HG03139 (cell line): ENCODE results near the gene PSMB10.
"Not testable (repeated sequence)": the region's sequence is repeated elsewhere in the genome, so short reads cannot be mapped to it uniquely, and the experiment has no call there.

ENCODE experiments used
- ATAC-seq: cut with Tn5 transposase; IDR thresholded peaks from one replicate; pipeline ENCODE4 v1.9.1; 2021; ENCODE audit not compliant: unreplicated experiment

Gene PSMB10

DNA sequence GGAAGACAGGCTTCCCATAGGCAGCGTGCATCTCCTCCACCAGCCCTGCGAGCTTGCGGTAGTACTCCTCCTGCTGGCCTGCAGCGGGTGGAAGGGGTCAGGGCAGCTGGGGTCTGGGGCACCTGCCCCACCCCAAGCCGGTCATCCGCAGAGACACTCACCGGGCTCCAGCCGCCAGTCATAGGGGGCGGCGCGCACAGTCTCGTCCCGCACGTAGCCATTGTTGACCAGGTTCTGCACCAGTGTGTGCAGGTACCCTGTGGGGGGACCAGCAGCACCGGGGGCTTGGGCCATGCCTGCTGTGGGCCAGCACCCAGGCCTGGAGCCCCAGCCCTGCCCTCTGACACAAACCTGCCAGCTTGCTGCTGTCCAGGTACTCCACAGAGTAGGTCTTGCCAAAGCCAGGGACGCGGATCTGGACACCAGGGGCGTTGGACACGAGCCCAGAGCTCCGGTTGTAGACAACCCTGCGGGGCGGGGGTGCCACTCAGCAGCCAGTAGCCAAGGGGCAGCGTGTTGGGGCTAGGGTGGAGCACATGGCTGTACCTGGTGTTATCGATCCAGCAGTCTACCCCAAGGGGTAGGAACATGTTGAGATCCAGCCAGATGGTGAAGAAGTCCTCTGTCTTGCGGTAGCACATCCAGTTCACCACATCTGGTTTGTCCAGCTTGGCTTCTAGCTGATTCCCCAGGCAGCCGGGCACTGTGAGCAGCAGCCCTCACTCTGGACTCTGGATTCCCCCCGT lies 6.0 kb upstream of the PSMB10 start:
- ATAC-seq: no peak

DNA sequence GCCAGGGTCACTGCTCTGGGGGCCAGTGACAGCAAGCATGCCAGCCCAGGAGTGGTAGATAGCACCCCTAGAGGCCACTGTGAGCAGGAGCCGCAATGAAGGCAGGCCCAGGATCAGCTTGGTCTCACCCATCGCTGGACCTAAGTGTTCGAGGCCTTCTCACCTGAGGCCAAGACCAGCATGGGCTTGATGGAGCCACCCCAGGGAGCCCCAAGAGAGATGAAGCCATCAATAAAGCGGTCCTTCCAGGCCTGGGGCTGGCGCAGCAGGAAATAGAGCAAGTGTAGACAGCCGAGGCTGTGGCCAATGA lies 5.5 kb upstream of the PSMB10 start:
- ATAC-seq: no peak

DNA sequence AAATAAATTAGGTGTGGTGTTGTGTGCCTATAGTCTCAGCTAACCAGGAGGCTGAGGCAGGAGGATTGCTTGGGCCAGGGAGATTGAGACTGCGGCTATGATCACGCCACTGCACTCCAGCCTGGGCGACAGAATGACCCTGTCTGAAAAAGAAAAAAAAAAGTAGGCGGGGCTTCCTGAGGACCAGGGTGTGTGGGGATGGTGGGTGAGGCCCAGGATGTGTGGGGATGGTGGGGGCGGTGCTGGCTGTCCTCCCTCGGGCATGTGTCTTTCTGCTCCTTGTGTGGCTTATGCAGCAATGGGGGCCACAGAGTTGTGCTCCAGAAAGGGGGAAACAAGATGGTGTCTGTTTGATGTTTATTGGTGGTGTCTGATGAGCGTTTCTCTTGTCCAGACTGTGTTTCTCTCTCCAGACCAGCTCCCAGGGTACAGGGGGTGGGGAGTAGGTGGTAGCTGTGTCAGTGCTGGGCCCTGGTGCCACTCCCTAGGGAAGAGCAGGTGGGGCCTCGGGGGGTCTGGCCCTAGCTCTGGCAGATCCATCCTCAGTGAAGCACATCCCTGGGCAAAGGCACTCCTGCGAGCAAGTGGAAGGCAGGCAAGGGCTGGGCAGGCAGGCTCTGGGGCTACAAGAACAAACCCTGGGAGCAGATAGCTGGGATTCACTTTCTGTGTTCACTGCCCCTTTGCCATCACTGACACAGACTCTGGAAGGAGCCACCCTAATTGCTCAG lies 5.0 kb upstream of the PSMB10 start:
- ATAC-seq: no peak

DNA sequence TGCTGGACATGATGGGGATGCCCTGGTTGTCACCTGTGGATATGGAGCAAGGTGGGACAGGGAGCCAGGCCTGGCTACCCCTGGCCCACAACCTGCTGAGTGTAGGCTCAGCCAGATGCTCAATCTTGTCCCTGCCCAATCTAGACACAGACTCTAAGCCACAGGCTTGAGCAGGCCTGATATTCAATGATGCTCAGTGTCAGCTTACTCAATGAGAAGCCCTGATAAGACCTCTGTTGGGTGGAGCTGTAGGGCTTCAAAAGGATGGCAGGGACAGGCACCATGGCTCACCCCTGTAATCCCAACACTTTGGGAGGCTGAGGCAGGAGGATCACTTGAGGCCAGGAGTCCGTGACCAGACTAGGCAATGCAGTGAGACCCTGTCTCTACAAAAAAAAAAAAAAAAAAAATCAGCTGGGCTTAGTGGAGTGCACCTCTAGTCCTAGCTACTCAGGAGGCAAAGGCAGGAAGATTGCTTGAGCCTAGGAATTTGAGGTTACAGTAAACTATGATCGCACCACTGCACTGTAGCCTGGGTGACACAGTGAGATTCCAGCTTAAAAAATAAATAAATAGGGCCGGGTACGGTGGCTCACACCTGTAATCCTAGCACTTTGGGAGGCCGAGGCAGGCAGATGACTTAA lies 3.9 kb upstream of the PSMB10 start:
- ATAC-seq: no peak

DNA sequence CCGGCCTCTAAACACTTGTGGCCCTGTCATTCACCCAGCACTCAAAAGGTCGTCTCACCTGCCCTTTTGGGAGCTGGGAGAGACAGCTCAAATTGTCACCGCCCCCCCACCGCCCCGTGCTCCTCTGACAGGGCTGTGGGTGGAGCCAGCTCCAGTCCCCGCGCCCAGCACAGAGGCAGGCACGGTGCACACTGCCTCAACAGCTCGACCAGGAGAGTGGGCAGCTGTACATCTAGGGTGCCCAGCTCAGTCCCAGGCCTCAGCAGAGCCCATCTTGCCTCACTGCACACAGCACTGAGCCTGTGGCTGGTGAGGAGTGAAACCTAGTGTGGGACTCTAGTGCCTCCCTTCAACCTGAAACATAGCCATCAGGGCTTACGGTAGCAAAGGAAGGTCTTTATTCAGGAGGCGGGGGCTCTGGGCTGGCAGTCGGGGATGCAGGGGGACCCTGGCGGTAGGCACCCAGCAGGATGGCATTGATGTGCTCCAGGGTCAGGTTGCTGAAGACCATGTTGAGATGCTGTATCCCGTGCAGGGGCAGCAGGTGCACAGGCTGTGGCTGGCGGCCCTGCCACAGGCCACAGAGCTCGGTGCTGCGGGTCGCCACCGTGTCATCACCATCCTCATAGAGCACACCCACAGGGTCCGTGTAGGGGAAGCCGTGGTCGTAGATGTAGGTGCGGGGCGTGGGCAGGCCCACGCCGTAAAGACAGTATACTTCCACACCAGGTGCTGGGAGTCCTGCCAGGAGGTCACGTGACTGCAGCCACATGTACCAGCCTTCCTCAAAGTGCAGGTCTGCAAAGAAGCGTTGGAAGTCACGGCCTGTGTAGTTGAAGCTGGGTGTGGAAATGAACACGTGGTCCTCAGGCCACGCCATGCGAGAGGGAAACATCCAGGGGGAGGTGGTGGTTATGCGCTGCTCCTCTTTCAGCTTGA lies 3.1 kb upstream of the PSMB10 start:
- no peak for ATAC-seq

DNA sequence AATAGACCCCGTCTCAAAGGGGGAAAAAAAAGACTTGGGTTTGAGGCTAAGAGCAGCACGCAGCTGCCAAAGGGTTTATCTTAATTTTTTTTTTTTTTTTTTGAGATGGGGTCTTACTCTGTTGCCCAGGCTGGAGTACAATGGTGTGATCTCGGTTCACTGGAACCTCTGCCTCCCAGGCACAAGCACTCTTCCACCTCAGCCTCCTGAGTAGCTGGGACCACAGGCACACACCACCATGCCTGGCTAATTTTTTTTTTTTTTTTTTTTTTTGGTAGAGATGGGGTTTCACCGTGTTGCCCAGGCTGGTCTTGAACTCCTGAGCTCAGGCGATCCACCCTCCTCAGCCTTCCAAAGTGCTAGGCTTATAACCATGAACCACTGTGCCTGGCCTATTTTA lies 1.1 kb upstream of the PSMB10 start:
- not testable (repeated sequence) for ATAC-seq

DNA sequence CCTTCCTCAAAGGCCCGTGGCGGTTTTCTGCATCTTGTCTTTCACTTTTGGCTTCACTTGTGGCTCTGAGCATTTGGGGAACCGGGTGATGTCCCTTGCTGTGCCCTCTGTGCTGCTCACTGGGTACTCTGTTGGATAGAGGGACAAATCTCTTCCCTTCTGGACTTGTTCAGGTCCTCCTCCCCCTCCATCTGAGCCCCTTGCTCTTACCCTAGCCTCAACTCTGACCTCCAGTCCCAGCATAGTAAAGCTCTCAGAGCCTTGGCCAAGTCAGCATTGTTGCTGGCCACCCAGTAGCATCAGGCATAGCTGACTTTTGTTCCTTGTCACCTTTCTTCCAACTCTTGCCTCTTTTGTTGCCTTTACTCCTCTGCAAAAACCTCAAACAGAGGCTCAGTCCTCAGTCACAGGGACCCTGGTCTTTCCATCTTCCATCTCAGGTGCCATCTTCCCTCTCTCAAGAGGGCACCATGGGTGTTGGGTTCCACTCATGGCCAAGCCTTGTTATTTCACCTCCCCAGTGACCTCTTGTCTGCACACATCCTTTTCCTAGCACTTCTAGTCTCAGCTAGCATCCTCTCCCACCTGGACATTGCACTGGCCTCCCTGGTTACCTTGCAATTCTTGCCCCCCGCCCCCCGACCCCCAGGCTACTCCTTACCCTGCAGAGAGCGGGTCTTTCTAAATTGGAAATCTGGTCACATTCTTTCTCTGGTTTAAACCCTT lies 393 bp upstream of the PSMB10 start:
- ATAC-seq: no peak

DNA sequence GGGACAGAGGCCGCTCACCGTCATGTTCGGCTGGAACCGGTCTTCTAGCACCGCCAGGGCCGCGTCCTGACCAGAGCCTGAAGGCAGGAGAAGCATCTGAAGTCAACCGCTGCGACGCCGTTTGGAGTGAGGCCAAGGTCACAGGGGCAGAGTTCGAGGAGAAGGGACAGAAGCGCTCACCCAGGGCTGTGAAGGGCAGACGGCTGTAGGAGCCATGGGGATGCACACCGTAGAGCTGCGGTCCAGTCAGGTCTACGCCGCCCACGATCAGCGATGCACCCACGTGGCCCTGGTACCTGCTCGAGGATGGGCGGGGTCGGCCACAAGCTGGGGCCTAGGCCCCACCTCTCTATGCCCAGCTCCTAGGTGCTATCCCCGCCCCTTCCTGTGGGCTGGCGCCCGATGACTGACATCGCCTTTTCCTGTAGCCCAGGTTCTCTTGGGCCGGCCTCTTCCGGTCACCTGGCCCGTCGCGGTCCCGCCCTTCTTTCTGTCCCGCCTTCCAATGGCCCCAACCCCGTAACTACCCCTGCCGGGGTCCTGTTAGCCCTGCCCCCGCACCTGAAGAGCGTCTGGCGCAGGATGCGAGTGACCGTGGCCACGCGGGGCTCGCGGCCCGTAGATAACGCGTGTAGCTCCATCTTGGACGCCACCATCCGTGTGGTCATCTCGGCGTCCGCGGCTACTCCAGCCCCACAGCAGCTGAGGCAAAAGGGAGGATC lies 1.1 kb downstream of the PSMB10 start:
- peak; percentile 83 for ATAC-seq

DNA sequence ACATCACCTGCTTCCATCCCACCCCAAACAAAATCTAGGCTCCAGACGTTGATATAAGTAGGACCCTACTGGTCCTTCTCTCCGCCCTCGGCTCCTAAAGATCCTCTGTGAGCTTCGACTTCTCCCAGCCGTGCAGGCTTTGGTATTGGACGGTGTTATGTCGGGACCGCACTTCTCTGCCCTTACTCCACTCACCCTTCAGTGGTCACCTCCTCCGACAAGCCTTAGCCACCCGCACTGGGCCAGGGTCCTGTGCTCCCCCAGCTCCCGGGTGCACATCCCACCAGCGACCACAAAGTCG lies 1.6 kb downstream of the PSMB10 start:
- ATAC-seq: no peak

DNA sequence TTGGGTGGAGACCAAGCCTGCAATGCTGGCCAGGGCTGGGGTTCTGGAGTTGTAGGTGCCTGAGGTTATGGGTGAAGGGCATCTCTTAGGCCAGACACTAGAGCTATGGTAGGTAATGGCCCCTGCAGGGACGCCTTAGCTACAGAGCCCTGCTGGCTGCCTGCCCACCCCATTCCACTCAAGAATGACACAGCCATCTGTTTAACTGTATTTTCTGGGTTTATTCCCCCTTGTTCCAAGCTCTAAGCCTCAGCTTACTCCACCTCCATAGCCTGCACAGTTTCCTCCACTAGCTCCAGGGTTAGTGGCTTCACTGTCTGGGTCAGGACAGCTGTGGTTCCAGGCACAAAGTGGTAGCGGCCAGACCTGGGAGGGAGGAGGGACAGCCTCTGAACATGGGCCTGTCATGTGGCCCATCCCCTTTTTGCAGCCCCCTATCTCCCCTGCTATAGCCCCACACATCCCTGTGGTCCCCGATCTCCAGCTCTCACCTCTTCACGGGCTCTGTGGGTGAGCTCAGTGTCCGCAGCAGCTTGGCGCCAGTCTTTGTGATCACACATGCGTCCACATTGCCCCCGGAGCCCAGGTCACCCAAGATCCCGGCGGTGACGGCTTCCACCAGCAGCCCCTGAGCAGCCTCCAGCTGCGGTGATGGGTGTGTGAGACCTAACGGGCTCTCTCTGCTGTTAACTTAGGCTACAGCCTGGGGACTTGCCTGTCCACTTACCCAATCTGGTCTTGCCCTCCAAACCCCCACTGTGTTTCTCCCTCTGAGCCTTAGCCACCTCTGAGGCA lies 2.1 kb downstream of the PSMB10 start:
- no peak for ATAC-seq

DNA sequence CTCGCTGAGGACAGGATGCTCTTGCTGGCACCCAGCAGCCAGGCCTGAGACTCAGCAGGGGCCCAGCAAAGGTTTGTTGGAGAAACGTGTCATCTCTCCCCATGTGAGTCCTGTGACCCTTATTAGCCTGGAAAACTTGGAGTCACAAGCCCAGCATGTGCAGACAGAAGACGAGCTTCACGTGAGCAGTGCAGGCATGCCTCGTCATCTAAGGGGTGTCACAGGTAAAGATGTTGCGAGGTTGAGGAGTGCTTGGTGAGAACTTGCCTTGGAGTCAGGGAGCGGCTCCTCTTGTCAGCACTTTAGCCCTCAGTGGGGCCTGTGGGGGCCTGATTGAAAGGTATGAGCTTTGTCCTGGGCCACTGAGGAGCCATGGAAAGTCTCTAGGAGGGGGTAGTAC lies 2.8 kb downstream of the PSMB10 start:
- ATAC-seq: no peak

DNA sequence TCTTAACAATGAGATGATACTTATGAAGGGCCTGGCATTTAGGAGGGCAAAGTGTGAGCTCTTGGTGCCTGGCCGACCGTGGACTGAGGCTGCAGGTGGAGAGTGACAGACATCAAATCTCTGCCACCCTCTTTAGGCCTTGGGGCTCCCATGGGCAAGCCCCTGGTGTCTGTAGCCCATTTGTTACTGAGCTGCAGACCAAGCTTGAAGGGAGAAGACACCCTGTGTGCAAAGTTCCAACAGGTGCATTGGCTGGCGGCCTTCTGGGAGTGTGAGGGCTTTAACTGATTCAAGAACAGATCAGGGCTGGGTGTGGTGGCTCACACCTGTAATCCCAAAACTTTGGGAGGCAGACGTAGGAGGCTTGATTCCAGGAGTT lies 4.2 kb downstream of the PSMB10 start:
- ATAC-seq: no peak

DNA sequence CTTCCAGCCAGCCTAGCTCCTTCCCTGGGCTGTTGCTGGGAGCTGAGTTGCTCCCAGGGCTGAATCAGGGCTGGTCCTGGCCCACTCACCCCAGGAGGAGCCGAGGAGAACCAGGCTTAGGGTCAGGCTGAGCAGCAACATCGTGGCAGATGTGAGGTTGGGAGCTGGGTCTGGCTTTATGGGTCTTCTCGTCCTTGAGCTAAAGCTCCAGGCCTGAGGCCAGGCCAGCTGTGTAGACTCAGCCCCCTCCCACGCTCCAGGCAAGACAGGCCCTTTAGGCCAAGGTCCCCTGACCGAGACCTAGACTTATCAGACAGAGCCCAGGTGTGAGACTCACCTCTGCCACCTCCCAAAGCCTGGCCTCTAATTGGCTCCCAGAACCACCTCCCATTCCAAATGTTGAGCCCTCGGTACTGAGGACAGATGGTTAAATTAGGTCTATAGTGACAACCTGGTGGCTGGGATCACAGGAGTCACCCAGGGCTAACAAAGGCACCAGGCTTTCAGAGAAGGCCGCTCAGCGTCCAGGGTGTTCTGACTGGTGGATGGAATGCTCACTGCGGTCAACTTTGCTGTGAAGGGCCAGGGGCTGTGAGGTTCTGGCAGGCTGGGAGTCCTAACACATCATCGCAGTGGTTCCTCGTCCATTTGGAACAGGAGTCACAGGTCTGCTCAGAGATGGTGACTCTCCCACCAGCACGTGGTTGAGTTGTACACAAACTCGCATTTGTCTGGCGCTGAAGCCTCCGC lies 4.8 kb downstream of the PSMB10 start, which contains the start of gene CTRL:
Gene CTRL, minus strand, starts transcription at position 151 of the 750 bp plus-strand sequence. Its CDS starts 10 bp downstream, at position 141.
- no peak for ATAC-seq

DNA sequence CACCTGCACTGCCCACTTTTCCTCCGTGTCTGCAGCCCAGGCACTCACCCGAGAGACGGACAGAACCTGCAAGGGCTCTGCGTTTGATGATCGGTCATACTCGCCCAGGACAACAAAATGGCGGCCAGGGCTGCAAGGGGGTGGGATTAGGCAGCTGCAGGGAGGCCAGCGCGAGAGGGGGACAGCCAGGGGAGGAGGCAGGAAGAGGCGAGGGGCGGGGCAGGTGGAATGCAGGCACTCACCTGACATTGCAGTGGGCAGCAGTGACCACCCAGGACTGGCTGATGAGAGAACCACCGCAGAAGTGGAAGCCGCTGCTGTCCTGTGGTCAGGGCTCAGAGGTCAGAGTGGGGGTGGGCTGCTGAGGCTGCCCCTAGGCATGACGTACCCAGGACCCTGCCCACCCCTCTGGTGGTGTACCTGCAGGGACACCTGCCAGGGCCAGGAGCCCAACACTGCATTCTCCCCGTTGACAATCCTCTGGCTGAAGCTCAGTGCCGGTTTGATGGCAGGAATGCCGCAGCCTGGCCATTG lies 5.9 kb downstream of the PSMB10 start:
- no peak for ATAC-seq

DNA sequence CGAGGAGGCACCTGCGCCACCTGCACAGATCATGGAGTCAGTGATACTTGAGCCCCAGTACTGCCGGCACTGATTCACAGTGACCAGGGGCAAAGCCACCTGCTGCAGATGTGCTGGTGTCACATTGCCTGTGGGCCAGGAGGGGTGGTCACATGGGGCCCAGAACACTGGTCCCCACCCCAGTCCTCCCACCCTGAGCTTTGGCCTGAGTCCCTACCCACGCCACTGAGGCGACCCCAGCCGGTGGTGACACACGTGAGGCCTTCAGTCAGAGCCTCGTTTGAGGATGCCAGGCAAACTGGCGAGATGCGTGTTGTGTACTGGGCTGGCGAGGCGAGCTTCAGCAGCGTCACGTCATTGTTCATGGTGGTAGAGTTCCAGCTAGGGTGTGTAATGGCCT lies 6.5 kb downstream of the PSMB10 start:
- ATAC-seq: no peak

DNA sequence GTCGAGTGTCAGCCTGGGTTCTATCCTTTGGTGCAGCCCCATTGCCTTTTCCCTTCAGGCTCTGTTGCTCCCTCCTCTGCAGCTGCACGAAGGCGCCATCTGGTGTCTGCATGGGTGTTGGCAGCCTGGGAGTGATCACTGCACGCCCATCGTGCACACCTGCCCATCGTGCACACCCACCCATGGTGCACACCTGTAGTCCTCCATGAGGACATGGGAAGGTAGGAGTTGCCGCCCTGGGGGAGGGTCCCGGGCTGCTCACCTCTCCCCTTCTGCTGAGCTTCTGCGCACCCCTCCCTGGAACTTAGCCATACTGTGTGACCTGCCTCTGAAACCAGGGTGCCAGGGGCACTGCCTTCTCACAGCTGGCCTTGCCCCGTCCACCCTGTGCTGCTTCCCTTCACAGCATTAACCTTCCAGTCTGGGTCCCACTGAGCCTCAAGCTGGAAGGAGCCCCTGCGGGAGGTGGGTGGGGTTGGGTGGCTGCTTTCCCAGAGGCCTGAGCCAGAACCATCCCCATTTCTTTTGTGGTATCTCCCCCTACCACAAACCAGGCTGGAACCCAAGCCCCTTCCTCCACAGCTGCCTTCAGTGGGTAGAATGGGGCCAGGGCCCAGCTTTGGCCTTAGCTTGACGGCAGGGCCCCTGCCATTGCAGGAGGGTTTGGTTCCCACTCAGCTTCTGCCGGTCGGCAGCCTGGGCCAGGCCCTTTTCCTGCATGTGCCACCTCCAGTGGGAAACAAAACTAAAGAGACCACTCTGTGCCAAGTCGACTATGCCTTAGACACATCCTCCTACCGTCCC lies 7.9 kb downstream of the PSMB10 start:
- no peak for ATAC-seq

DNA sequence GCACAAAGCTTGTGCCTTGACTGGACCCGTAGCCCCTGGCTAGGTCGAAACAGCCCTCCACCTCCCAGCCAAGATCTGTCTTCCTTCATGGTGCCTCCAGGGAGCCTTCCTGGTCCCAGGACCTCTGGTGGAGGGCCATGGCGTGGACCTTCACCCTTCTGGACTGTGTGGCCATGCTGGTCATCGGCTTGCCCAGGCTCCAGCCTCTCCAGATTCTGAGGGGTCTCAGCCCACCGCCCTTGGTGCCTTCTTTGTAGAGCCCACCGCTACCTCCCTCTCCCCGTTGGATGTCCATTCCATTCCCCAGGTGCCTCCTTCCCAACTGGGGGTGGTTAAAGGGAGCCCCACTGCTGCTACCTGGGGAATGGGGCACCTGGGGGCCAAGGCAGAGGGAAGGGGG lies 8.5 kb downstream of the PSMB10 start:
- ATAC-seq: no peak
